MCF 10A (cell line): ENCODE results near the gene NPR2. TPM values are rescaled to one million over a fixed set of nuclear protein-coding genes. Genes with fewer than 3 reads are reported as not detected.
A peak's percentile ranks its signal among the peaks of the same experiment; 100 is the strongest.

ENCODE experiments used
- BruUV-seq: library from RNA; stranded (reverse); fragments of 400-500 nt; replicated peaks from 2 replicates; lab custom pipeline; 2021; lab: Mats Ljungman, UMichigan
- CTCF ChIA-PET: fragments of 300-600 bp; sonication (Branson Sonifier 250); formaldehyde crosslinking; extraction: SDS; loops from one replicate; lab custom pipeline; 2021; ENCODE audit warnings: antibody characterized with exemption, inconsistent platforms; lab: Yijun Ruan, JAX
- POLR2A ChIA-PET: fragments of 300-600, 350-650 bp; sonication (Branson Sonifier 250); formaldehyde crosslinking; extraction: SDS; loops from one replicate; lab custom pipeline; 2020; ENCODE audit warnings: antibody characterized with exemption, inconsistent platforms; lab: Yijun Ruan, JAX
- DNase-seq: peaks from one replicate; pipeline ENCODE4 v3.0.0-alpha.2; 2018; ENCODE audit not compliant: unreplicated experiment
- H3K27ac Mint-ChIP-seq: one replicate; pipeline ENCODE4 v1.8.0; 2022; ENCODE audit warnings: mild to moderate bottlenecking, low read depth, mixed read lengths; ENCODE audit not compliant: unreplicated experiment
- H3K27me3 Mint-ChIP-seq: one replicate; pipeline ENCODE4 v1.8.0; 2022; ENCODE audit warnings: mixed read lengths; ENCODE audit not compliant: insufficient read depth, unreplicated experiment
- H3K36me3 Mint-ChIP-seq: one replicate; pipeline ENCODE4 v1.8.0; 2022; ENCODE audit warnings: mild to moderate bottlenecking, moderate library complexity, mixed read lengths; ENCODE audit not compliant: insufficient read depth, unreplicated experiment
- H3K4me1 Mint-ChIP-seq: one replicate; pipeline ENCODE4 v1.8.0; 2022; ENCODE audit warnings: mixed read lengths; ENCODE audit not compliant: insufficient read depth, unreplicated experiment
- H3K4me3 Mint-ChIP-seq: one replicate; pipeline ENCODE4 v1.8.0; 2022; ENCODE audit warnings: mild to moderate bottlenecking, moderate library complexity, mixed read lengths; ENCODE audit not compliant: unreplicated experiment
- H3K9me3 Mint-ChIP-seq: one replicate; pipeline ENCODE4 v1.8.0; 2022; ENCODE audit warnings: mixed read lengths; ENCODE audit not compliant: unreplicated experiment
- intact Hi-C: fragments of 100-400 bp; cut with micrococcal nuclease; formaldehyde crosslinking; loops from 2 replicates; pipeline ENCODE4 v1.14.1; 2022
- total RNA-seq: library from RNA; stranded (reverse); gene quantifications from 2 replicates; pipeline ENCODE4 v1.2.3, GENCODE V29; 2022
- TF ChIP-seq, protein P1 (sequence below): fragments of 200-600 bp; IDR thresholded peaks from one replicate; pipeline ENCODE4 v1.8.0; 2022; ENCODE audit warnings: antibody characterized with exemption, mild to moderate bottlenecking; ENCODE audit not compliant: unreplicated experiment

Gene NPR2
- total RNA-seq, 1 experiment from 2014 or later = 5.7 TPM

DNA sequence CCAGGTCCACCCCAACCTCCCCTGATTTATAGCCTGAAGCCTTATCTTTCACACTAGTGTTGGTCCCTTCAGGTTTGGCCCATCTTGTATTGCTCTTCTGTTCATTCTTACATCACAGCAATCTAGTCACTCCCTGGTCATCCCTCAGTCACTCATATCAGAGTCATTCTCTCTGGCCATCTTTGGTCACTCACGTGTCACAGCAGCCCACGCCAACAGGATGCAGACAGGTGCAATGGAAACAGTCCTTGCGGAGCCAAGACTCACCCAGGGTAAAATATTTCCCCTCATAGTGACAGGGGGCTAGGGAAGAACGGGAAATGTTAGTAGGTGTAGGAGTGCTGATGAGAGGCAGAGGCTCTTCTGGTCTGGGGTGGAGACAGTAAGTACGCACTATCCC, 37.9 kb upstream of the NPR2 start:
- intact Hi-C loops = no loop called here
- BruUV-seq = no TSS peak
- peaks cover 32% of the 10 kb centered on the region for H3K36me3 Mint-ChIP-seq
- no peaks in the 10 kb centered on the region for H3K27me3 Mint-ChIP-seq
- no peaks in the 10 kb centered on the region for H3K9me3 Mint-ChIP-seq
- CTCF ChIA-PET = interaction anchor here (0.6 to 2.0 kb wide), 5 partner anchors 18 to 669 kb away, joined by 3 to 6 read pairs (median 4); partner anchors contain the start of gene CREB3
- TF ChIP-seq, protein P1, sequence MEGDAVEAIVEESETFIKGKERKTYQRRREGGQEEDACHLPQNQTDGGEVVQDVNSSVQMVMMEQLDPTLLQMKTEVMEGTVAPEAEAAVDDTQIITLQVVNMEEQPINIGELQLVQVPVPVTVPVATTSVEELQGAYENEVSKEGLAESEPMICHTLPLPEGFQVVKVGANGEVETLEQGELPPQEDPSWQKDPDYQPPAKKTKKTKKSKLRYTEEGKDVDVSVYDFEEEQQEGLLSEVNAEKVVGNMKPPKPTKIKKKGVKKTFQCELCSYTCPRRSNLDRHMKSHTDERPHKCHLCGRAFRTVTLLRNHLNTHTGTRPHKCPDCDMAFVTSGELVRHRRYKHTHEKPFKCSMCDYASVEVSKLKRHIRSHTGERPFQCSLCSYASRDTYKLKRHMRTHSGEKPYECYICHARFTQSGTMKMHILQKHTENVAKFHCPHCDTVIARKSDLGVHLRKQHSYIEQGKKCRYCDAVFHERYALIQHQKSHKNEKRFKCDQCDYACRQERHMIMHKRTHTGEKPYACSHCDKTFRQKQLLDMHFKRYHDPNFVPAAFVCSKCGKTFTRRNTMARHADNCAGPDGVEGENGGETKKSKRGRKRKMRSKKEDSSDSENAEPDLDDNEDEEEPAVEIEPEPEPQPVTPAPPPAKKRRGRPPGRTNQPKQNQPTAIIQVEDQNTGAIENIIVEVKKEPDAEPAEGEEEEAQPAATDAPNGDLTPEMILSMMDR = no peak
- H3K4me3 Mint-ChIP-seq = no peak overlapping the region
- DNase-seq = no peak
- no peak overlapping the region for H3K27ac Mint-ChIP-seq
- POLR2A ChIA-PET = no interaction called here
- peaks cover 16% of the 10 kb centered on the region for H3K4me1 Mint-ChIP-seq

DNA sequence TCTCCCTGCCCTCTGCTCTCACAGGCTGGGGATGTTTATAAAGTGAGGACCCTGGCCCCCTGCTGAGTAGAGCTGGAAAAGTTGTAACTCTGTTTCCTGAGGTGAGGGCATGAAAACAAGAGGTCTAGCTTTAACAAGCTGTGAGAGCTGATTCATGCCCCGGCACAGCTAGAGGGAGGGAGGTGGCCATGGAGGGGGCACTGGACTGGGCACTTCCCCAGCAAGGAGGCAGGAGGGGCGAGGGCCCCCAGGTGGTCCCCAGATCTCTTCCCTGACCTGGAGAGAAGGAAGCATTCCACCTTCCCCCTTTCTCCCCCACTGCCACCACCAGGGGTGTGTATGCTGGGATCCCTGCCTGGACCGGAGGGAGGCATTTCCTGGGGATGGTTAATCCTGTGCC, 37.1 kb upstream of the NPR2 start, which contains the start of gene MSMP:
TSS of gene MSMP (minus strand) at position 13 of the 400 bp plus-strand sequence. CDS start 147 bp downstream, outside the sequence.
- Mint-ChIP-seq H3K36me3 (peaks cover 32% of the 10 kb centered on the region), H3K4me3 (no peak within 1 kb of the TSS), H3K27ac (no peak within 1 kb of the TSS), H3K9me3 (no peaks in the 10 kb centered on the region), H3K27me3 (no peaks in the 10 kb centered on the region), H3K4me1 (peaks cover 22% of the 10 kb centered on the region)
- ChIA-PET POLR2A (interaction anchor here (0.6 to 1.1 kb wide), 2 partner anchors 10 to 96 kb away, joined by 3 read pairs; partner anchors contain the start of genes CCDC107 and RMRP), CTCF (interaction anchor here (1.0 kb wide), 1 partner anchor 21 kb away, joined by 4 read pairs; no protein-coding TSS in a partner anchor)
- intact Hi-C loops = no loop called here
- BruUV-seq = no TSS peak
- DNase-seq = no peak
- TF ChIP-seq, protein P1 = no peak

DNA sequence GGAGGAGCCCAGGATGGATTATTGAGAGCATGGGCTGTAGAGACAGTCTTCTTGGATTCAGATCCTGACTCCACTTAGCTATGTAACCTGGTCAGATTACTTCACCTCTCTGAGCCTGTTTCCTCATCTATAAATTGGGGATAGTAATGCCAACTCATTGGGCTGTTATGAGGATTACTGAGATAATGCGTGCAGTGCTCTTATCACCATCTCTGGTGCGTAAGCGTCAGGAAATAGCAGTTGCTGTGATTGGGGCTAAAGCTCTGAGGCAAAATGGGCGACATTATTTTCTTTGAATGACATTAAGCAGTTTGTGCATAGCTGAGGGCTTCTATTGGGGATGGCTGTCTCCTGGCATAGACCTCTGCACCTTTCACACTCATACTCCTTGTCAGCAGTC, 36.3 kb upstream of the NPR2 start:
- TF ChIP-seq, protein P1 = no peak
- Mint-ChIP-seq H3K4me1 (peaks cover 19% of the 10 kb centered on the region), H3K27me3 (no peaks in the 10 kb centered on the region), H3K36me3 (peaks cover 32% of the 10 kb centered on the region), H3K4me3 (no peak overlapping the region), H3K9me3 (no peaks in the 10 kb centered on the region), H3K27ac (no peak overlapping the region)
- BruUV-seq = no TSS peak
- POLR2A ChIA-PET = interaction anchor here (0.6 to 1.1 kb wide), 2 partner anchors 9 to 97 kb away, joined by 3 read pairs; partner anchors contain the start of genes CCDC107 and RMRP
- intact Hi-C loops = no loop called here
- CTCF ChIA-PET = interaction anchor here (0.6 to 2.3 kb wide), 6 partner anchors 11 to 865 kb away, joined by 3 to 10 read pairs (median 3); partner anchors contain the start of gene SPAG8
- DNase-seq = no peak

DNA sequence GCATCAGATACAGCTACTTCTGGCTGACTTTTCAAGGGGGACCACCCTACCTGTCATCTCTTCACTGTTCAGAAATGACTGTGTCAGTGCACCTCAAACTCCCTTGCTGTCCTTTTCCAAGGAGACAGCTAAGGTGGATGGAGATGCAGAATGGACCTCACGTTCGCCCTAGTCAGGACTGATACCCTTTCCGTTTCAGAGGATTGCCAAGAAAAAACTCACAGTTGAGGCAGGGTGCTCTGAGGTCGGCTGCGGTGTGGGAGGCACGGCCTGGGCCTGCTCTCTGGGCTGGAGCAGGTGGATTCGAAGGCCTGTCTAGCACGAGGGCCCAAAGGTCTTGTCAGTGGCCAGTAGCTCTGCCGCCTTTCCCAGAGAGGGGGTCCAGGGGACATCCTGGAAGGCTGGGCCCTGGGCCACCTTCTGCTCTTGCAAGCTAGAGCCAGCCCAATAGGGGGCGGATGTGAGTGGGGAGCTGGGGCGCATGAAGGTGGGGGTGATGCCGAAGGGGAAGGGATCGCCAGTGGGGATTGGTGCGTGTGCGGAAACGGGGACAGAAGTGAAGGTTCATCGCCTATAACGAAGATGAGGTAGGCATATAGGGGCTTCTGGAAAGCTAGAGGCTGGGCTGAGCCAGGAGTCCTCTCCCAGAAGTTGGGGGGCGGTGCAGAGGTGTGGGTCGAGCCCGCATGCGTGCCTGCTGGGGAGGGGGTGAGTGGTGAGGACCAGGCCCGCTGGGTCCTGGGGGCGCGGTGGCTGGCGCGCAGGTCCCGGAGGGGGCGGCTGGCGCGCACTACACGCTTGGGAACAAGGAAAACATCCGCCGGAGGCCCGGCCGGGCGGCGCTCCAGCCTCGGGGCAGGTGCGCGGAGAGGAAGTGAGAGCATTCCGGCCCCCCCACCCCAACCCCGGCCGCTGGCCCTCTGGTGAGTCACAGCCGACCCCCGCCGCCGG, 34.8 kb upstream of the NPR2 start:
- intact Hi-C loops = loop anchor here (2.0 kb wide), 1 partner anchor 24 kb away; the partner anchor contains the start of genes CREB3 and TLN1
- TF ChIP-seq, protein P1 = peak; percentile 61
- Mint-ChIP-seq H3K27ac (peak overlapping the region; percentile 98), H3K36me3 (peaks cover 30% of the 10 kb centered on the region), H3K9me3 (no peaks in the 10 kb centered on the region), H3K4me1 (peaks cover 20% of the 10 kb centered on the region), H3K27me3 (no peaks in the 10 kb centered on the region), H3K4me3 (peak overlapping the region; percentile 97)
- CTCF ChIA-PET = interaction anchor here (0.6 to 2.8 kb wide), 15 partner anchors 9 to 673 kb away, joined by 3 to 17 read pairs (median 4); no protein-coding TSS in a partner anchor
- no TSS peak for BruUV-seq
- POLR2A ChIA-PET = interaction anchor here (0.6 to 2.5 kb wide), 8 partner anchors 9 to 1051 kb away, joined by 3 to 15 read pairs (median 4); partner anchors contain the start of genes CREB3, GBA2, HINT2 and RGP1
- peak; percentile 70 for DNase-seq
